H1 (cell line): ENCODE measurements around the gene PAN2. TPM values are rescaled to one million over a fixed set of nuclear protein-coding genes. Genes with fewer than 3 reads are reported as not detected.
A peak's percentile ranks its signal among the peaks of the same experiment; 100 is the strongest.

Source experiments
- PHF8 ChIP-seq: fragments of 200-600 bp; sonication (generic); conservative IDR thresholded peaks from 2 replicates; pipeline ENCODE4 v1.7.1; 2012; ENCODE audit warnings: low read depth, mild to moderate bottlenecking, inconsistent platforms, low read length, moderate library complexity
- polyA plus RNA-seq, 7 experiments: library from polyadenylated mRNA; depleted of rRNA in 3 of 7; stranded (reverse) in 5 of 7; unstranded in 2 of 7; fragments of >200 nt in 5 of 7; fragments of 200-250 nt in 2 of 7; gene quantifications; 1 replicate in 5 of 7; 2 replicates in 1 of 7; 4 replicates in 1 of 7; pipeline versions ENCODE4 v1.2.1 to v1.2.3, GENCODE V29; 2011 to 2013; ENCODE audit warnings: missing spikeins in 2 of 7, mixed read lengths in 2 of 7
- total RNA-seq: library from RNA; stranded (reverse); fragmentation: NEBNext Ultra II Directional; extraction: Animal tissue kit (Norgen Biotek cat#: 25700); gene quantifications from 2 replicates; pipeline ENCODE4 v1.2.1, GENCODE V29; 2021

The PAN2 gene
- total and polyA plus RNA-seq, 2 of the 8 experiments (the other 6 are each of a cell fraction or from before 2014, with no cell fraction given), result 29.6 to 36.7 TPM

- peak; percentile 97 for TF ChIP-seq PHF8
Measured at GRCh38 chr12:56315622-56316473, 18.0 kb downstream of the PAN2 start, which contains the start of gene CNPY2 (continued).
